HCT116 (cell line): ENCODE data around the gene SMAD2. TPM values are rescaled to one million over a fixed set of nuclear protein-coding genes. Genes with fewer than 3 reads are reported as not detected.

Experiments used
- ATAC-seq: fragments of 200-7000 bp; cut with Tn5 transposase; 2 replicates; pipeline ENCODE4 v1.9.1; 2020; ENCODE audit warnings: mild to moderate bottlenecking, moderate library complexity
- BruUV-seq: library from RNA; stranded (reverse); fragments of 400-500 nt; replicated peaks from 2 replicates; lab custom pipeline; 2021; lab: Mats Ljungman, UMichigan
- CTCF ChIA-PET: fragments of 300-600 bp; sonication (Branson Sonifier 250); formaldehyde crosslinking; loops from one replicate; lab custom pipeline; 2021; ENCODE audit warnings: antibody characterized with exemption; lab: Charles Lee
- POLR2A ChIA-PET: fragments of 300-600, 350-600 bp; sonication (Branson Sonifier 250); formaldehyde crosslinking; loops from one replicate; lab custom pipeline; 2021; ENCODE audit warnings: antibody characterized with exemption; lab: Charles Lee
- RAD21 ChIA-PET, 2 experiments: fragments of 300-600 bp; sonication (Branson Sonifier 250); formaldehyde crosslinking; loops; one replicate each; lab custom pipeline; 2023; ENCODE audit warnings: low total read pairs in 2 of 2; ENCODE audit not compliant: uncharacterized antibody in 2 of 2, unreplicated experiment in 2 of 2, low non-redundant PET in 1 of 2; lab: Charles Lee
- DNase-seq: peaks from one replicate; pipeline ENCODE4 v3.0.0-alpha.2; 2010; ENCODE audit warnings: low read depth, low spot score
- H2AFZ ChIP-seq: fragments of 200-600 bp; shearing (Covaris generic), sonication (generic); 2 replicates; pipeline ENCODE4 v1.6.1; 2017; ENCODE audit warnings: low read depth, mixed run types, mixed read lengths, antibody characterized with exemption, low read length; ENCODE audit not compliant: poor library complexity, severe bottlenecking
- H3K27ac ChIP-seq: 2 replicates; pipeline ENCODE4 v1.5.1; 2012; ENCODE audit warnings: low read depth, low read length
- H3K27me3 ChIP-seq: fragments of 200-600 bp; sonication (generic); 2 replicates; pipeline ENCODE4 v1.6.1; 2016; ENCODE audit warnings: mixed run types, low read length, mixed read lengths; ENCODE audit not compliant: insufficient read depth
- H3K36me3 ChIP-seq, 2 experiments: fragments of 200-500 bp in 1 of 2; fragments of 200-600 bp in 1 of 2; sonication (Bioruptor generic) in 1 of 2; sonication (generic) in 1 of 2; 2 replicates each; pipeline versions ENCODE4 v1.5.1 to v1.6.1; 2014 to 2016; ENCODE audit warnings: low read length in 2 of 2, inconsistent platforms in 1 of 2, mixed read lengths in 1 of 2, mixed run types in 1 of 2; ENCODE audit not compliant: insufficient read depth in 2 of 2, control insufficient read depth in 1 of 2
- H3K4me1 ChIP-seq, 2 experiments: fragments of 200-600 bp in 1 of 2; sonication (generic) in 1 of 2; 2 replicates each; pipeline versions ENCODE4 v1.5.1 to v1.6.1; 2012 to 2017; ENCODE audit warnings: low read length in 2 of 2, inconsistent platforms in 1 of 2, mild to moderate bottlenecking in 1 of 2, mixed read lengths in 1 of 2, mixed run types in 1 of 2, moderate library complexity in 1 of 2; ENCODE audit not compliant: insufficient read depth in 2 of 2, control insufficient read depth in 1 of 2
- H3K4me2 ChIP-seq: fragments of 200-600 bp; sonication (generic); 2 replicates; pipeline ENCODE4 v1.6.1; 2017; ENCODE audit warnings: mixed run types, low read length, mixed read lengths
- H3K4me3 ChIP-seq, 2 experiments: fragments of 200-600 bp in 1 of 2; sonication (generic) in 1 of 2; replicated peaks in 1 of 2; 2 replicates each; pipeline ENCODE4 v1.5.1; 2011 to 2016; ENCODE audit warnings: low read length in 2 of 2, control low read depth in 1 of 2, low read depth in 1 of 2, mild to moderate bottlenecking in 1 of 2, mixed read lengths in 1 of 2, mixed run types in 1 of 2
- H3K79me2 ChIP-seq: fragments of 200-600 bp; sonication (generic); 2 replicates; pipeline ENCODE4 v1.6.1; 2017; ENCODE audit warnings: mild to moderate bottlenecking, mixed run types, low read length, moderate library complexity, mixed read lengths; ENCODE audit not compliant: insufficient read depth
- H3K9ac ChIP-seq: fragments of 200-600 bp; sonication (generic); 2 replicates; pipeline ENCODE4 v1.6.1; 2016; ENCODE audit warnings: low read length, mixed read lengths
- H3K9me2 ChIP-seq: fragments of 200-600 bp; sonication (generic), shearing (Covaris generic); 2 replicates; pipeline ENCODE4 v1.6.1; 2017; ENCODE audit warnings: mixed run types, mild to moderate bottlenecking, moderate library complexity; ENCODE audit not compliant: insufficient read depth
- H3K9me3 ChIP-seq, 2 experiments: fragments of 200-500 bp in 1 of 2; fragments of 200-600 bp in 1 of 2; sonication (Bioruptor generic) in 1 of 2; sonication (generic) in 1 of 2; 2 replicates each; pipeline ENCODE4 v1.6.1; 2014 to 2017; ENCODE audit warnings: low read length in 2 of 2, mixed read lengths in 2 of 2, inconsistent platforms in 1 of 2, low read depth in 1 of 2, mild to moderate bottlenecking in 1 of 2, mixed run types in 1 of 2, moderate library complexity in 1 of 2; ENCODE audit not compliant: control insufficient read depth in 1 of 2, insufficient read depth in 1 of 2
- H4K20me1 ChIP-seq: fragments of 200-600 bp; sonication (generic), shearing (Covaris generic); 2 replicates; pipeline ENCODE4 v1.6.1; 2017; ENCODE audit warnings: mixed run types, mild to moderate bottlenecking, moderate library complexity; ENCODE audit not compliant: insufficient read depth
- EZH2phosphoT487 ChIP-seq: fragments of 200-600 bp; IDR thresholded peaks from 2 replicates; pipeline ENCODE4 v1.6.1; 2018; ENCODE audit warnings: antibody characterized with exemption, borderline replicate concordance
- FOSL1 ChIP-seq: IDR thresholded peaks from 2 replicates; pipeline ENCODE4 v1.6.1; 2012; ENCODE audit warnings: low read depth
- RAD21 ChIP-seq: IDR thresholded peaks from 2 replicates; pipeline ENCODE4 v1.6.1; 2012; ENCODE audit warnings: low read depth, mild to moderate bottlenecking
- intact Hi-C: fragments of 100-400 bp; cut with micrococcal nuclease; formaldehyde crosslinking; loops from 2 replicates; pipeline ENCODE4 v1.10.0; 2022
- total RNA-seq: library from RNA; stranded (reverse); gene quantifications from one replicate; pipeline ENCODE4 v1.2.1, GENCODE V29; 2021; ENCODE audit not compliant: unreplicated experiment
- TF ChIP-seq, protein P1 (sequence below), 3 experiments: fragments of 200-600 bp in 1 of 3; sonication (generic) in 1 of 3; IDR thresholded peaks in 2 of 3; conservative IDR thresholded peaks in 1 of 3; 2 replicates each; pipeline ENCODE4 v1.5.1; 2012 to 2017; ENCODE audit warnings: low read depth in 2 of 3, low read length in 2 of 3, antibody characterized with exemption in 1 of 3, borderline replicate concordance in 1 of 3, control low read depth in 1 of 3, mild to moderate bottlenecking in 1 of 3, mixed read lengths in 1 of 3, mixed run types in 1 of 3, moderate library complexity in 1 of 3; ENCODE audit not compliant: insufficient read depth in 1 of 3
- TF ChIP-seq, protein P2 (sequence below): IDR thresholded peaks from 2 replicates; pipeline ENCODE4 v1.6.1; 2011; ENCODE audit warnings: mild to moderate bottlenecking, low read length, moderate library complexity; ENCODE audit not compliant: insufficient replicate concordance; ENCODE audit errors: extremely low read depth
- TF ChIP-seq, protein P3 (sequence below): IDR thresholded peaks from 2 replicates; pipeline ENCODE4 v1.6.1; 2012; ENCODE audit warnings: low read depth
- TF ChIP-seq, protein P4 (sequence below): IDR thresholded peaks from 2 replicates; pipeline ENCODE4 v1.6.1; 2012

The SMAD2 gene
- total RNA-seq, 1 experiment from 2014 or later = 130 TPM

DNA sequence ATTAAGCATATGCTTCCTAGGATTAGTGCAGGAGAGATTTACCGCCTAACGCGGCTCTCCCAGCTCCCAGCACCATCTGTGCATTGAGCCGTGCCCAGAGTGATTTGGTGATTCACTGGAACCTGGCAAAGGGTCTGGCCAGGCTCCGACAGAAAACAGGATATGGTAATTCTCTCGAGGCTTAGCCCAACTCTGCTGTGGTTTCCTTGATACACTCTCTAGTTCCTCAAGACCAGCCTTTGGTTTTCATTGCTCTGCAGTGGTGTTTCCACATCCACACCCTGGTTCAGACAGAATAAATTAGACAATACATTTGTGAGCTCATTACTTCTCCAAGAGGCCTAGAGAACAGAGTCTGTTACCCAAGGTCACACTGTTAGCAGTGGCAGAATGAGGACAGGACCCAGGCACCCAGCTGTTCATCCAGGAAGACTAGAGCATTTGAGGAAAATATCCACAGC is 23.0 kb upstream of the SMAD2 start:
- DNase-seq (no peak), ATAC-seq (no peak)
- Histone ChIP-seq H3K27me3 (no peaks in the 10 kb centered on the region), H3K9ac (no peak overlapping the region), H3K4me1 (no peaks in the 10 kb centered on the region), H3K4me3 (no peak overlapping the region), H3K27ac (no peak overlapping the region), H3K9me2 (no peaks in the 10 kb centered on the region), H4K20me1 (no peaks in the 10 kb centered on the region), H2AFZ (no peak overlapping the region), H3K9me3 (no peaks in the 10 kb centered on the region), H3K79me2 (no peaks in the 10 kb centered on the region), H3K36me3 (no peaks in the 10 kb centered on the region), H3K4me2 (no peak overlapping the region)
- intact Hi-C loops = no loop called here
- no TSS peak for BruUV-seq
- ChIA-PET RAD21 (no interaction called here), CTCF (interaction anchor here (0.8 kb wide), 1 partner anchor 181 kb away, joined by 3 read pairs; no protein-coding TSS in a partner anchor), POLR2A (no interaction called here)
- TF ChIP-seq, protein P1, sequence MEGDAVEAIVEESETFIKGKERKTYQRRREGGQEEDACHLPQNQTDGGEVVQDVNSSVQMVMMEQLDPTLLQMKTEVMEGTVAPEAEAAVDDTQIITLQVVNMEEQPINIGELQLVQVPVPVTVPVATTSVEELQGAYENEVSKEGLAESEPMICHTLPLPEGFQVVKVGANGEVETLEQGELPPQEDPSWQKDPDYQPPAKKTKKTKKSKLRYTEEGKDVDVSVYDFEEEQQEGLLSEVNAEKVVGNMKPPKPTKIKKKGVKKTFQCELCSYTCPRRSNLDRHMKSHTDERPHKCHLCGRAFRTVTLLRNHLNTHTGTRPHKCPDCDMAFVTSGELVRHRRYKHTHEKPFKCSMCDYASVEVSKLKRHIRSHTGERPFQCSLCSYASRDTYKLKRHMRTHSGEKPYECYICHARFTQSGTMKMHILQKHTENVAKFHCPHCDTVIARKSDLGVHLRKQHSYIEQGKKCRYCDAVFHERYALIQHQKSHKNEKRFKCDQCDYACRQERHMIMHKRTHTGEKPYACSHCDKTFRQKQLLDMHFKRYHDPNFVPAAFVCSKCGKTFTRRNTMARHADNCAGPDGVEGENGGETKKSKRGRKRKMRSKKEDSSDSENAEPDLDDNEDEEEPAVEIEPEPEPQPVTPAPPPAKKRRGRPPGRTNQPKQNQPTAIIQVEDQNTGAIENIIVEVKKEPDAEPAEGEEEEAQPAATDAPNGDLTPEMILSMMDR (IDR thresholded peaks at IDR 0.05 in 2 of 3, conservative IDR thresholded peaks at IDR 0.05 in 1 of 3; ENCODE audit: borderline replicate concordance in 1 of 3, insufficient read depth in 1 of 3, low read depth in 2 of 3, low read length in 2 of 3) = no peak
- TF ChIP-seq FOSL1 = no peak

DNA sequence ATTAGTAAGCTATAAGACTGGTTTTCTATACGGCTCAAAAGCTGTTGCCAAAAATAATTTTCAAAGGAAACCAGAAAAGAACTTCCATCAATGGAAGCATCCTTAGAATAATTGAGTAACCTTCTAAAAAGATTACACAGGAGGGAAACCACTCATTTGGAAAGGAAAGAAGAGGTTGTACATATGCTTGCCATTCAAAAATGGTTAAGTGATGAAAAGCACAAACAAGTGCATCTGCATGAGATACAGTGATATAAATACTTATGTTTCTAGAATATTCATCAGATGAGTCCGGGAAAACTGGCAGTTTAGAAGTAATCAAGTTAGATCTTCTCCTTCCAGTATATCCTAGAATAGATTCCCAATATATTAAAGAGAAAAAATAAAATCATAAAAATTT is 20.1 kb upstream of the SMAD2 start:
- ATAC-seq = no peak
- Histone ChIP-seq H3K4me2 (no peak overlapping the region), H3K36me3 (no peaks in the 10 kb centered on the region), H3K4me1 (peaks cover 0 to 3% of the 10 kb centered on the region in 2 experiments; a peak in 1 of 4 replicates), H3K27me3 (no peaks in the 10 kb centered on the region), H2AFZ (no peak overlapping the region), H4K20me1 (no peaks in the 10 kb centered on the region), H3K9ac (no peak overlapping the region), H3K79me2 (no peaks in the 10 kb centered on the region), H3K27ac (no peak overlapping the region), H3K9me2 (no peaks in the 10 kb centered on the region), H3K9me3 (no peaks in the 10 kb centered on the region), H3K4me3 (no peak overlapping the region)
- intact Hi-C loops = no loop called here
- ChIA-PET POLR2A (no interaction called here), RAD21 (no interaction called here), CTCF (no interaction called here)
- no TSS peak for BruUV-seq
- DNase-seq = no peak
- TF ChIP-seq EZH2phosphoT487 = no peak
- TF ChIP-seq, protein P2, sequence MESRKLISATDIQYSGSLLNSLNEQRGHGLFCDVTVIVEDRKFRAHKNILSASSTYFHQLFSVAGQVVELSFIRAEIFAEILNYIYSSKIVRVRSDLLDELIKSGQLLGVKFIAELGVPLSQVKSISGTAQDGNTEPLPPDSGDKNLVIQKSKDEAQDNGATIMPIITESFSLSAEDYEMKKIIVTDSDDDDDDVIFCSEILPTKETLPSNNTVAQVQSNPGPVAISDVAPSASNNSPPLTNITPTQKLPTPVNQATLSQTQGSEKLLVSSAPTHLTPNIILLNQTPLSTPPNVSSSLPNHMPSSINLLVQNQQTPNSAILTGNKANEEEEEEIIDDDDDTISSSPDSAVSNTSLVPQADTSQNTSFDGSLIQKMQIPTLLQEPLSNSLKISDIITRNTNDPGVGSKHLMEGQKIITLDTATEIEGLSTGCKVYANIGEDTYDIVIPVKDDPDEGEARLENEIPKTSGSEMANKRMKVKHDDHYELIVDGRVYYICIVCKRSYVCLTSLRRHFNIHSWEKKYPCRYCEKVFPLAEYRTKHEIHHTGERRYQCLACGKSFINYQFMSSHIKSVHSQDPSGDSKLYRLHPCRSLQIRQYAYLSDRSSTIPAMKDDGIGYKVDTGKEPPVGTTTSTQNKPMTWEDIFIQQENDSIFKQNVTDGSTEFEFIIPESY = no peak
- TF ChIP-seq, protein P3, sequence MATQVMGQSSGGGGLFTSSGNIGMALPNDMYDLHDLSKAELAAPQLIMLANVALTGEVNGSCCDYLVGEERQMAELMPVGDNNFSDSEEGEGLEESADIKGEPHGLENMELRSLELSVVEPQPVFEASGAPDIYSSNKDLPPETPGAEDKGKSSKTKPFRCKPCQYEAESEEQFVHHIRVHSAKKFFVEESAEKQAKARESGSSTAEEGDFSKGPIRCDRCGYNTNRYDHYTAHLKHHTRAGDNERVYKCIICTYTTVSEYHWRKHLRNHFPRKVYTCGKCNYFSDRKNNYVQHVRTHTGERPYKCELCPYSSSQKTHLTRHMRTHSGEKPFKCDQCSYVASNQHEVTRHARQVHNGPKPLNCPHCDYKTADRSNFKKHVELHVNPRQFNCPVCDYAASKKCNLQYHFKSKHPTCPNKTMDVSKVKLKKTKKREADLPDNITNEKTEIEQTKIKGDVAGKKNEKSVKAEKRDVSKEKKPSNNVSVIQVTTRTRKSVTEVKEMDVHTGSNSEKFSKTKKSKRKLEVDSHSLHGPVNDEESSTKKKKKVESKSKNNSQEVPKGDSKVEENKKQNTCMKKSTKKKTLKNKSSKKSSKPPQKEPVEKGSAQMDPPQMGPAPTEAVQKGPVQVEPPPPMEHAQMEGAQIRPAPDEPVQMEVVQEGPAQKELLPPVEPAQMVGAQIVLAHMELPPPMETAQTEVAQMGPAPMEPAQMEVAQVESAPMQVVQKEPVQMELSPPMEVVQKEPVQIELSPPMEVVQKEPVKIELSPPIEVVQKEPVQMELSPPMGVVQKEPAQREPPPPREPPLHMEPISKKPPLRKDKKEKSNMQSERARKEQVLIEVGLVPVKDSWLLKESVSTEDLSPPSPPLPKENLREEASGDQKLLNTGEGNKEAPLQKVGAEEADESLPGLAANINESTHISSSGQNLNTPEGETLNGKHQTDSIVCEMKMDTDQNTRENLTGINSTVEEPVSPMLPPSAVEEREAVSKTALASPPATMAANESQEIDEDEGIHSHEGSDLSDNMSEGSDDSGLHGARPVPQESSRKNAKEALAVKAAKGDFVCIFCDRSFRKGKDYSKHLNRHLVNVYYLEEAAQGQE = no peak
- TF ChIP-seq RAD21 = no peak
- TF ChIP-seq, protein P4, sequence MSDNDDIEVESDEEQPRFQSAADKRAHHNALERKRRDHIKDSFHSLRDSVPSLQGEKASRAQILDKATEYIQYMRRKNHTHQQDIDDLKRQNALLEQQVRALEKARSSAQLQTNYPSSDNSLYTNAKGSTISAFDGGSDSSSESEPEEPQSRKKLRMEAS = no peak
- TF ChIP-seq, protein P1 (IDR thresholded peaks at IDR 0.05 in 2 of 3, conservative IDR thresholded peaks at IDR 0.05 in 1 of 3; ENCODE audit: borderline replicate concordance in 1 of 3, insufficient read depth in 1 of 3, low read depth in 2 of 3, low read length in 2 of 3) = no peak
